GM21515 (cell line): Measurements from ENCODE around the gene HS6ST1.

Experiments used
- ATAC-seq: cut with Tn5 transposase; IDR thresholded peaks from one replicate; pipeline ENCODE4 v1.9.1; 2021; ENCODE audit not compliant: unreplicated experiment

HS6ST1 gene

DNA sequence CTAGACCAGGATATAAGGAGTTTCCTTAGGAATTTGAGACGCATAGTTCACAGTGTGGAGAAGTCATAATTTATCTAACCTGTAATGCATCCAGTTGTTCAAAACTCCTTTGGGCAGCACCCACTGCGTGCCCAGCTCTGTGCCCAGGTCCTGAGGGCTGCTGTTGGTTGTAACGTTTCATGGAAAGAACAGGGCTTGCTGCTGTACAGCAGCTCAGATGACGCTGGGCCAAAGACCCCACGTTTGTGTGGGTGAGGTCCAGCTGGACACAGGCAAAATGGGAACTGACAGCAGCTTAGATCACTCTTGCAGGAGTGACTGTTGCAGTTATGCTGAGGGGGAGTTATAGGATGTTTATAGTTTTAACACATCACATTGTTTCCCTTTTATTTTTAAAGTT, 30.0 kb upstream of the HS6ST1 start:
- no peak for ATAC-seq

DNA sequence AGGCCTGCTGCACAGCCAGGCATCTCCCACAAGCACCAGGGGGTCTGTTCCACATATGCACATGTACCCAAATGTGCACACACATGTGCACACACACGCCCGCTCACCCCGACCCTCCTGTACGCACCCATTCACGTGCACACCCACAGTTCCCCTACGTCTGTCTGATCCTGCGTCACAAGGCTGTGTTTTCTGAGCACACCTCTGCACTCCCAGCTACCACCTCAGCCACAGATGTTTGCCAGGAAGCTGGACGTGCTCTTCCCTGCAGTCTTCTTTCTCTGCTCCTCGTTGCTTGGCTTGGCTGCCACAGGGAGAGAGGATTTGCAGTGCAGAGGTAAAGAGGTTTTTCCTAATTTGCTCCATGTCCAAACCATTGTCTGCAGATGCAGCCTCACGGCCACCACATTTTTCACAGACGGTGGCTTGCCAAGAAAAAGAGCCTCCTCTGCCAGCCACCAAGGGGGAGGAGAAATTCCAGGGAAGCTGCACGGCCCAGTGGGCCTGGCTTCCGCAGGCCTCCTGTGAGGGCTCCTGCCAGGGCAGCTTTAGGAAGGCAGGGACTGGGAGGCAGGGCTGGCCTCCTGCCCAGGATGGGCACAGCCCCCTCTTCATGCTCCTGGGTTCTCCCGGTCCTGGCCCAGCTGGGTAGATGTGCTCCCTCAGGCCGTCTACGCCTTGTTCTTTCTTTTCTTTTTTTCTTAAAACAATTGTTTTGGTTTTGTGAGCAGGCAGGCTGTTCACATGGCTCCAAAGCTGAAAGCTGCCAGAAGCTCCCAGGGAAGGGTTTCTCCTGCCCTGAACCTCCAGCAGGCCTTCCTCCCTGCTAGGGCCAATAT, 29.3 kb upstream of the HS6ST1 start:
- no peak for ATAC-seq

- no peak for ATAC-seq
These were observed 28.5 kb upstream of the HS6ST1 start for GRCh38 chr2:128347171-128347558.

- ATAC-seq: no peak
These were observed 27.9 kb upstream of the HS6ST1 start for GRCh38 chr2:128346291-128347170.

DNA sequence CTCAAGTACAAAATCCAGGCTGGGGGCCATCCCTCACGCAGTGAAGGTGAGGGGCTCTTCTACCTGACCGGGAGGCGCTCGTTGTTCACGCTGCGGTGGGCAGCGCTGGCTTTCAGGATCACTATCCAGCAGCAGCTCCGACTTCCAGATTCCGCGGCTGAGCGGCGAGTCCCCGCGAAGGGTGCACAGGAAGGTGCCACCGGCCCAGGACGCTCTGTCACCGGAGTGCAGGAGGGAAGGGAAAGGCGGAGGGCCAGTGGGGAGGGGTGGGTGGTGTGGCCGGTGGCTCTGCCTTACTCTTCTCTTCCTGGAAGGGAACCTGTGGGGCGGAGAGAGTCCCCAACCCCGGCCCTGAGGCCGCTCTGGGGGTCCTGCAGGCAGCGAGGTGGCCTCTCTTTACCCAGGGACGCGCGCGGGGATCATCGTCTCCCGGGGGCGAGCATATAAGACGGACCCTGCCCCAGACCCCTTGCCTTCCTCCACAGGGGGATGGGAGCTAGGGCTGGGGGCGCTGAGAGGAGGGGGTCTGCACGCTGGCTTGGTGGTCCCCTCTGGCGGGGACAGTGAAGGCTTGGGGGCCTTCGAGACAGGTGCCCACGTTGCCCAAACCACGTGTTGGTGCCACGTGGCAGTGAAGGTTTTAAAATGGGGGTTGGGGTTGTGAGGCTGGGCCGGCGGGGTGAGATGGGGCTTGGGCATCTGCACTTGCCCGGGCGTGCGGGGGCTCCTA, 26.9 kb upstream of the HS6ST1 start:
- no peak for ATAC-seq

- ATAC-seq: no peak
These were observed 25.4 kb upstream of the HS6ST1 start for GRCh38 chr2:128344101-128344500.

DNA sequence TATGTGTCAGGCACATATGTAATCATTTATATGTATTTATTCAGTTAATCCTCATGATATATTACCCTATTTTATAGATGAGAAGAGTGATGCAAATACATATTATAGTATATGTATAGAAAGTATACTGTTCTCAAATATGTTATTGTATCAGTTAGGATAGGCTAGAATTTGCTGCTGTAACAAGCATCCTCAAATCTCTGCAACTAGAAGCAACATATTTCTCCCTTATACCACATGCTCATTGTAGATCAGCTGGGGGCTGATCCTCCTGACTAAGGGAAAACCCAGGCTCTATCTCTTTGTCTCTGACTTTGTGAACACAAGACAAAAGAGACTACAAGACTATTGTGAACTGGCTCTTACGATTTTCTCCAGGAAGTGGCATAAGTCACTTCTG, 24.8 kb upstream of the HS6ST1 start:
- ATAC-seq: no peak

- no peak for ATAC-seq
These were observed 23.9 kb upstream of the HS6ST1 start for GRCh38 chr2:128342550-128342949.

GRCh38 chr2:128341621-128342020, 23.0 kb upstream of the HS6ST1 start:
- no peak for ATAC-seq

- ATAC-seq: no peak
These were observed 13.5 kb upstream of the HS6ST1 start for GRCh38 chr2:128332091-128332634.

- ATAC-seq: no peak
These were observed 11.9 kb upstream of the HS6ST1 start for GRCh38 chr2:128330583-128330982.

DNA sequence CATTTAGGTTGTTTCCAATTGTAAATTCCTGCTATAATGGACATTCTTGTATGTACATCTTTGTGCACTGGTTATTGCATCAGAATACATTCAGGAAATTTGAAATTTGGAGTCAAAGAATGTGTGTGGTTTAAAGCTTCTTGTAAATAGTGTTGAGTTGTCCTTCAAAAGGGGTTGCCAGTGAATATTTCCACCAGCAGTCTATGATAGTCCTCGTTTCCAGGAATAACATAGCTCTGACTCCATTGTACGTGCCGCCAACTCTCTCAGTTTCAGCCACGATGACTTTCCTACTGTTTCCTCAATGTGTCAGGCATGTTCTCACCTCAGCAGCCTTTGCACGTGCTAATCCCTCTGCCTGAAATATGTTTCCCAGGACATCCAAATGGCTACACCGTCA, 10.9 kb upstream of the HS6ST1 start:
- no peak for ATAC-seq

DNA sequence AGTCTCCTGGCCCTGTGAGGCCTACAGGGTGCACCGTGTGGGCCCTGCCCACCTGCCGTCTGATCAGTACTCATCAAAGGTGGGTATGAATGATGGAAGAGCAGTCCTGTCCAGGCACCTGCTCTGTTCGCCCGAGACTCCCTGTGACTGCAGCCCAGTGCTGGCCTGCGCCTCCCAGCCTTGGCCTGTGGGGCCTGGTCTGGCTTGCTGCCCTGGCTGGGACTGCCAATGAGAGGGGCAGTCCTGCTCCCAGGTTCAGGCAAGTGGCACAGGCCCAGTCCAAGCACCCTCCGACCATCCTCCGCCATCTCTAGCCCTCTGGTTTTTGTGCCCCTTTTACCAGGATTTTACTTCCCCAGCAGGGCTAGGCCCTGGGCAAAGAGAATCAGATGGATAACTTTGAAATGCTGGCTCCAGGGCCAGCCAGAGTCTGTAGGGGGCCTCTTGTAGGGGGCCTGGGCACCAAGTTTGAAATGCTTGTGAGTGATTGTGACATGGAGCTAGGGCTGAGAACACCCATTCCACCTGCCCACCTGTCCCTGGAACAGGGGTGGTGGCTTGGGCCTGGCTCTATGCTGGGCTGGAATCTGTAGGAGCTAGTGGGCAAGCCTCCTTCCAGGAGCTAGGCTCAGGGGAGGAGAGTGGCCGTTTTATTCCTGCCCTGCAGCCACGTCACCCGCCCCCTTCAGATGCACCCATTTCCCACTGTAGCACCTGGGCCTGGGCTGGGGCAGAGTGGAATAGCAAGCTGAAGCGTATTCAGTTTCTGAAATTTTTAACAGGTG, 8.7 kb upstream of the HS6ST1 start:
- ATAC-seq: no peak

DNA sequence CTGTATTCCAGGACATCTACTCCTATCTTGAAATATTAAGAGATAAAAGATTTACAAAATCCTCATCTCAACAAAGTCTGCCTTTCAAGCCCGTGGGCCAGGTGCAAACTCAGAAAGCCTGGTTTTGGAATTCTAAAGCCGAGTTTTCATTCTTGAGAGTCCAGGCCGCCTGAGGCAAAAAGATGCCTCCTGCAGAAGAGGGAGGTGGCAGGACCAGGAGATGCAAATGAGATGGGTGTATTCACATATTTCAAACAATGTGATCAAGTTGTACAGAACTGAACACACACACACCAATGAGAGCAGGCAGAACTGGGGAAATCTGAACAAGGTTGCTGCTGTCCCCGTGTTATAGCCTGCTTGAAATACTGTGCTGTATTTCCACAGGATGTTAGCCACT, 7.7 kb upstream of the HS6ST1 start:
- no peak for ATAC-seq

- no peak for ATAC-seq
These were observed 7.0 kb upstream of the HS6ST1 start for GRCh38 chr2:128325611-128326181.

DNA sequence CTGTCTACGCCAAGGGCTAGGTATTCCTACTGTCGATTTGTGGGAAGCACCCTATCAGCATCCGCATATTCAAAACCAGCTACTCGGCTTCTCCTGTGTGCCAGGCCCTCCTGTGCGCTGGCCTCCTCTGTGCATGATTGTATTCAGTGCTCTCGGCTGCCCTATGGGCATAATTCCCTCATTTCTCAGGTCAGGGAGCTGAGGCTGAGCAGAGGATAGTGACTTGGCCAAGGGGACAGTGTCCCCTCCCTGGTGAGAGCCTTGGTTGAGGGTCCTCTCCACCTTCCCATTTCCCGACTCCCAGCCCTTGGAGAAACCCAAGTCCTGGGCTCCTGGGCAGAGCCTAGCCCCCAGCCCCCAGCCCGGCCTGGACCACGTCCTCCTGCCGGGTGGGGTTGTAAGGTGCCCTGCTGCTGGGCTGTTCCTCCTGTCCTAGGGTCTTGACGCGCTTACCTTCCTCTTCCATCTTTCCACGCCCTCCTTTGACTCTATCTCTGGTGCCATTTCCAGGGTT, 6.3 kb upstream of the HS6ST1 start:
- ATAC-seq: no peak

GRCh38 chr2:128324008-128324896, 5.6 kb upstream of the HS6ST1 start:
- no peak for ATAC-seq

- ATAC-seq: no peak
These were observed 4.9 kb upstream of the HS6ST1 start for GRCh38 chr2:128323555-128323931.
